ENCODE results near the gene ROBO1. TPM values are rescaled to one million over a fixed set of nuclear protein-coding genes. Genes with fewer than 3 reads are reported as not detected.

ROBO1 gene
- total RNA-seq, 2 donors from 2014 or later = 7.6 to 19.7 TPM

DNA sequence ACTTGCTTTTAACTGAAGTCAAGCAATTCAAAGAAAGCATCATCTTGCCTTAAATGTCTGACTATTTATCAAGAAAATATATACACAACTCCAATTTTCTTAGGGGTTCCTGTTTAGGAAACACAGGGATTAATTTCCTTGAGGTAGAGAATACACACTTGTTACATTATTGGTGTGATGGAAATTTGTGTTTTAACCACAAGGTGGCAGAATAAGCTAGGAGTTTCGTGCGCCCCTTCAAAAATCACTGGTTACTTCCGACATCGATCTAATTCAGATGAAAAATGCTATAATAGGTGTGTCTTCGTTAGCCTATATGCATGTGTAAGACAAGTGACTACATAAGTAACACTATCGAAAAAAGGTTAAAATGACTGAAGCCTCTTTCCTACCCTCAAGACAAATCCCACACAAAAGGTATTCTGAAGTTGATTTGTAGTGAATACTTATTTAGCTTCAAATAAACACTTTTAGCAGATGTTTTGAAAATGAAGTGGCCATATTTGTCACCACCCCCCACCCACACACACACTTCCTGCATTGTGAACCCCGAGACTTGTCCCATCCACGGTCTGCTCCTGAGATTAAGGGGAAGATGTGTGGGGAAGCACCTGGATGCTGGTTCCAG, 246.5 kb downstream of the ROBO1 start:
- TF ChIP-seq, protein P1, sequence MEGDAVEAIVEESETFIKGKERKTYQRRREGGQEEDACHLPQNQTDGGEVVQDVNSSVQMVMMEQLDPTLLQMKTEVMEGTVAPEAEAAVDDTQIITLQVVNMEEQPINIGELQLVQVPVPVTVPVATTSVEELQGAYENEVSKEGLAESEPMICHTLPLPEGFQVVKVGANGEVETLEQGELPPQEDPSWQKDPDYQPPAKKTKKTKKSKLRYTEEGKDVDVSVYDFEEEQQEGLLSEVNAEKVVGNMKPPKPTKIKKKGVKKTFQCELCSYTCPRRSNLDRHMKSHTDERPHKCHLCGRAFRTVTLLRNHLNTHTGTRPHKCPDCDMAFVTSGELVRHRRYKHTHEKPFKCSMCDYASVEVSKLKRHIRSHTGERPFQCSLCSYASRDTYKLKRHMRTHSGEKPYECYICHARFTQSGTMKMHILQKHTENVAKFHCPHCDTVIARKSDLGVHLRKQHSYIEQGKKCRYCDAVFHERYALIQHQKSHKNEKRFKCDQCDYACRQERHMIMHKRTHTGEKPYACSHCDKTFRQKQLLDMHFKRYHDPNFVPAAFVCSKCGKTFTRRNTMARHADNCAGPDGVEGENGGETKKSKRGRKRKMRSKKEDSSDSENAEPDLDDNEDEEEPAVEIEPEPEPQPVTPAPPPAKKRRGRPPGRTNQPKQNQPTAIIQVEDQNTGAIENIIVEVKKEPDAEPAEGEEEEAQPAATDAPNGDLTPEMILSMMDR (IDR thresholded peaks at IDR 0.05) = peak; percentile 29 to 76
- H3K4me1 ChIP-seq = no peaks in the 10 kb centered on the region
- no peak for DNase-seq (ENCODE audit: low spot score)
- no peaks in the 10 kb centered on the region for H3K27me3 ChIP-seq
- no peak overlapping the region for H3K27ac ChIP-seq
- H3K4me3 ChIP-seq = no peak overlapping the region
- H3K9me3 ChIP-seq = no peaks in the 10 kb centered on the region
- no peaks in the 10 kb centered on the region for H3K36me3 ChIP-seq

DNA sequence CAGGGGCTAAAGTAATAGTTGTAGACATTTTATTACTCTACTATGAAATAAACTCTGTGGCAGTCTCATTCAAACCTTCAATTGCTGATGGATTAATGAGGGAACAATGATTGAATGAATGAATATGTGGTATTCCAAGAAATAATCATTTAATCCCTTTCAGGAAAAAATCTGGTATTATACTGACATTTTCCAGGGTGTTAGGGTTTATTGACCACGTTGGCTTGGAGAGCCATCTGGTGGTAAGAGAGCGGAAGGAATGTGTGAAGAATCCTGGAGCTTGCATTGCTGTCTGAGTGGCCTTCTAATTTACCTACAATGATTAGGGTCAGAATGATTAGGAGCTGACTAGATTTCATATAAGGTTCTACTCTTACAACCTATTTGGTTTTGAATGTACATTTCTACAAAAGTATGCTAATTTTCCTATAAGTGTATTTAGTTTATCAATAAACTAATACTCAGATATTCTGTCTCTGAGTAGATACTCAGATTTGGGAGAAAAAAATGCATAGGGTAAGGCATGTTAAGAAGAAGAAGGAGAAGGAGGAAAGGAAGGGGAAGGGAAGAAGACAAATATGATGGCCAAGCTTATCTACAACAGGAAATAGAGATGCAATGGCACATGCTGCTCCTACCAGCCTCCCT, 249.9 kb downstream of the ROBO1 start:
- TF ChIP-seq, protein P1 (IDR thresholded peaks at IDR 0.05) = peak in 1 of 2 donors; percentile 57
- no peaks in the 10 kb centered on the region for H3K36me3 ChIP-seq
- H3K9me3 ChIP-seq = no peaks in the 10 kb centered on the region
- DNase-seq (ENCODE audit: low spot score) = no peak
- H3K4me3 ChIP-seq = no peak overlapping the region
- no peak overlapping the region for H3K27ac ChIP-seq
- peaks cover 0 to 6% of the 10 kb centered on the region in 2 donors for H3K4me1 ChIP-seq
- H3K27me3 ChIP-seq = no peaks in the 10 kb centered on the region

DNA sequence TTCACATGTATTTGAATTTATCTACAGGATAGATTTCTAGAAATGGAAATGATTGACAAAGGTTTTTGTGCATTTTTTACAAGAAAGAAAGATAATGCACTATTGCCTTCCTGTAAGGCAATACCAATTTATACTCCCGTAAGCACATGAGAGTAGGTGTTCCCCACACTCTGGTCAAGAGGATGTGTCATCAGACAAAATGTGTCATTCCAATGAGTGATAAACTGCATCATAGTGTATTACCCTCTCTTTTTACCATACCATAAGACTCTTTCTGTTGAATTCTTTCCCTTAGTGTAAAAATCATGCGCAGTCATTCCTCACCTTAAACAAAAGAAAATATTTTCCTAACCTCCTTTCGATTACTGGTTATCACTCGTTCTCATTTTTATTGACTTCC, 251.0 kb downstream of the ROBO1 start:
- no peak for DNase-seq (ENCODE audit: low spot score)
- Histone ChIP-seq H3K36me3 (no peaks in the 10 kb centered on the region), H3K4me3 (no peak overlapping the region), H3K27ac (no peak overlapping the region), H3K9me3 (no peaks in the 10 kb centered on the region), H3K4me1 (peaks cover 0 to 6% of the 10 kb centered on the region in 2 donors), H3K27me3 (no peaks in the 10 kb centered on the region)
- TF ChIP-seq, protein P1 (IDR thresholded peaks at IDR 0.05) = no peak

DNA sequence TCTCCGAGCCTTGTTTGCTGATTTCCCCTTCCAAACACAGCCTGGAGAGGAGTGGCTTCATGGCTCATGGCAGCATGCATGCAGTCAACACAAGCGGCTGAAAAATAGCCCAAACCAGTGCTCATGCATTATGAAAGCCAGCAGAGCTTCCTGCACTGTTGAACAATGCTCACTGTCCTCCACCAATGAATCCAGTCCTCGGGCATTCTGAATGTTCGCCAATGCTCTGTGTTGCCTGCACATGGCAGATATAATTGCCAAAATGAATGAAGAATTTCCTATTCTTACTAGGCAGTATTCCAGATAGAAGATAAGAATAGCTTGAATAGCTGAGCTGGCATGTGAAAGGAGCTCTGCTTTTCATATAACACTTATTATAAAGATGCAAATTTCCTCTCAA, 252.7 kb downstream of the ROBO1 start:
- H3K36me3 ChIP-seq = no peaks in the 10 kb centered on the region
- DNase-seq (ENCODE audit: low spot score) = no peak
- H3K27ac ChIP-seq = no peak overlapping the region
- no peaks in the 10 kb centered on the region for H3K27me3 ChIP-seq
- H3K4me1 ChIP-seq = peaks cover 0 to 6% of the 10 kb centered on the region in 2 donors
- H3K4me3 ChIP-seq = no peak overlapping the region
- no peaks in the 10 kb centered on the region for H3K9me3 ChIP-seq
- TF ChIP-seq, protein P1 (IDR thresholded peaks at IDR 0.05) = no peak

DNA sequence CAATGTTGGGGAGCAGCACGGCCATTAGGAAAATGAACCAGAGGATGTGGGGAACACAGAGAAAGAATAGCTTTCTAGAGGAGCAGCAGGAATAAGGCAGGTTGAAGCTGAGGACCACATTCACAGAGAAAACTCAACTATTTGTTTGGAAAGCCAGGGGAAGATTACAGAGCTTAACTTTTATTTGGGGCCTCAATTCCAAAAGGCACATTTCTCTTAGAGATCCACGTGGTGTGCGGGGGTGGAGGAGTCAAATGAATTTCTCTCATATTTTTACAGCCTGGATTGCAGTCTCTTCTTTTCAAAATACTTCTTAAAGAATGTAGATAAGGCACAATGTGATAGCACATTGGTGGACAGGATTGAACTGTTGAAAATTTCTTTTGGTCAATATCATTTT, 253.7 kb downstream of the ROBO1 start:
- Histone ChIP-seq H3K4me1 (peaks cover 0 to 6% of the 10 kb centered on the region in 2 donors), H3K4me3 (no peak overlapping the region), H3K9me3 (no peaks in the 10 kb centered on the region), H3K36me3 (no peaks in the 10 kb centered on the region), H3K27ac (no peak overlapping the region), H3K27me3 (no peaks in the 10 kb centered on the region)
- DNase-seq (ENCODE audit: low spot score) = no peak
- TF ChIP-seq, protein P1 (IDR thresholded peaks at IDR 0.05) = no peak

All from right atrium auricular region (tissue), 2 donors.